PC-3 (cell line): ENCODE results near the gene NPW. TPM values are rescaled to one million over a fixed set of nuclear protein-coding genes. Genes with fewer than 3 reads are reported as not detected.
A peak's percentile ranks its signal among the peaks of the same experiment; 100 is the strongest.

Source experiments
- ATAC-seq: fragments of 200-7000 bp; cut with Tn5 transposase; 2 replicates; pipeline ENCODE4 v1.9.1; 2020; ENCODE audit warnings: mild to moderate bottlenecking, moderate library complexity
- BruUV-seq: library from RNA; stranded (reverse); fragments of 400-500 nt; replicated peaks from 2 replicates; lab custom pipeline; 2021; lab: Mats Ljungman, UMichigan
- CTCF ChIA-PET: fragments of 300-600 bp; sonication (Branson Sonifier 250); formaldehyde crosslinking; loops from one replicate; lab custom pipeline; 2022; ENCODE audit warnings: antibody characterized with exemption; lab: Charles Lee
- POLR2A ChIA-PET: fragments of 300-600 bp; sonication (Branson Sonifier 250); formaldehyde crosslinking; loops from one replicate; lab custom pipeline; 2022; ENCODE audit warnings: antibody characterized with exemption; ENCODE audit not compliant: unreplicated experiment; lab: Charles Lee
- DNase-seq: peaks from one replicate; pipeline ENCODE4 v3.0.0-alpha.2; 2015
- H2AFZ ChIP-seq: fragments of 300-600 bp; sonication (generic); 2 replicates; pipeline ENCODE4 v1.6.0; 2016; ENCODE audit warnings: antibody characterized with exemption, low read length
- H3F3A ChIP-seq: fragments of 300-600 bp; sonication (generic); one replicate; pipeline ENCODE4 v1.6.0; 2017; ENCODE audit warnings: antibody characterized with exemption, low read length, control low read depth, mild to moderate bottlenecking; ENCODE audit not compliant: unreplicated experiment
- H3K27ac ChIP-seq: fragments of 300-600 bp; sonication (generic); 2 replicates; pipeline ENCODE4 v1.5.1; 2016; ENCODE audit warnings: mild to moderate bottlenecking, low read length
- H3K27me3 ChIP-seq: fragments of 300-600 bp; sonication (generic); 2 replicates; pipeline ENCODE4 v1.6.1; 2016; ENCODE audit warnings: low read length, mixed read lengths
- H3K36me3 ChIP-seq: fragments of 300-600 bp; sonication (generic); 2 replicates; pipeline ENCODE4 v1.6.1; 2016; ENCODE audit warnings: low read depth, mixed run types, low read length, mixed read lengths
- H3K4me1 ChIP-seq: fragments of 300-600 bp; sonication (generic); 2 replicates; pipeline ENCODE4 v1.5.1; 2016; ENCODE audit warnings: low read length; ENCODE audit not compliant: insufficient read depth
- H3K4me2 ChIP-seq: fragments of 300-600 bp; sonication (generic); 2 replicates; pipeline ENCODE4 v1.6.0; 2016; ENCODE audit warnings: low read length
- H3K4me3 ChIP-seq: fragments of 300-600 bp; sonication (generic); 2 replicates; pipeline ENCODE4 v1.5.1; 2016; ENCODE audit warnings: mild to moderate bottlenecking, low read length, mixed read lengths
- H3K79me2 ChIP-seq: fragments of 300-600 bp; sonication (generic); 2 replicates; pipeline ENCODE4 v1.6.1; 2017; ENCODE audit warnings: low read length, mixed read lengths
- H3K9ac ChIP-seq: fragments of 300-600 bp; sonication (generic); 2 replicates; pipeline ENCODE4 v1.6.0; 2016; ENCODE audit warnings: mild to moderate bottlenecking, low read length
- H3K9me2 ChIP-seq: fragments of 300-600 bp; sonication (generic); replicated peaks from 2 replicates; pipeline ENCODE4 v1.6.1; 2016; ENCODE audit warnings: mixed run types, low read length, mixed read lengths
- H3K9me3 ChIP-seq: fragments of 300-600 bp; sonication (generic); 2 replicates; pipeline ENCODE4 v1.6.1; 2016; ENCODE audit warnings: low read length, mixed read lengths
- H4K20me1 ChIP-seq: fragments of 300-600 bp; sonication (generic); 2 replicates; pipeline ENCODE4 v1.6.1; 2016; ENCODE audit warnings: low read length, mixed read lengths
- EZH2 ChIP-seq: fragments of 300-600 bp; sonication (generic); IDR thresholded peaks from one replicate; pipeline ENCODE4 v1.6.1; 2017; ENCODE audit warnings: antibody characterized with exemption, mild to moderate bottlenecking, low read length; ENCODE audit not compliant: unreplicated experiment
- EZH2phosphoT487 ChIP-seq: fragments of 300-600 bp; sonication (generic); IDR thresholded peaks from 2 replicates; pipeline ENCODE4 v1.6.1; 2018; ENCODE audit warnings: mild to moderate bottlenecking, antibody characterized with exemption, low read length, borderline replicate concordance
- intact Hi-C: fragments of 100-400 bp; cut with micrococcal nuclease; formaldehyde crosslinking; loops from 2 replicates; pipeline ENCODE4 v1.9.0; 2023
- total RNA-seq: library from RNA; depleted of rRNA; stranded (reverse); fragments of >200 nt; gene quantifications from 2 replicates; pipeline ENCODE4 v1.2.3, GENCODE V29; 2014
- TF ChIP-seq, protein P1 (sequence below): fragments of 300-600 bp; sonication (generic); conservative IDR thresholded peaks from 2 replicates; pipeline ENCODE4 v1.5.1; 2017; ENCODE audit warnings: antibody characterized with exemption, low read depth, mild to moderate bottlenecking, low read length

NPW gene
- total RNA-seq, 1 experiment from 2014 or later: 3.8 TPM

- no peak overlapping the region for H3K27ac ChIP-seq
These were observed 13.3 kb upstream of the NPW start for GRCh38 chr16:2006317-2006716.

DNA sequence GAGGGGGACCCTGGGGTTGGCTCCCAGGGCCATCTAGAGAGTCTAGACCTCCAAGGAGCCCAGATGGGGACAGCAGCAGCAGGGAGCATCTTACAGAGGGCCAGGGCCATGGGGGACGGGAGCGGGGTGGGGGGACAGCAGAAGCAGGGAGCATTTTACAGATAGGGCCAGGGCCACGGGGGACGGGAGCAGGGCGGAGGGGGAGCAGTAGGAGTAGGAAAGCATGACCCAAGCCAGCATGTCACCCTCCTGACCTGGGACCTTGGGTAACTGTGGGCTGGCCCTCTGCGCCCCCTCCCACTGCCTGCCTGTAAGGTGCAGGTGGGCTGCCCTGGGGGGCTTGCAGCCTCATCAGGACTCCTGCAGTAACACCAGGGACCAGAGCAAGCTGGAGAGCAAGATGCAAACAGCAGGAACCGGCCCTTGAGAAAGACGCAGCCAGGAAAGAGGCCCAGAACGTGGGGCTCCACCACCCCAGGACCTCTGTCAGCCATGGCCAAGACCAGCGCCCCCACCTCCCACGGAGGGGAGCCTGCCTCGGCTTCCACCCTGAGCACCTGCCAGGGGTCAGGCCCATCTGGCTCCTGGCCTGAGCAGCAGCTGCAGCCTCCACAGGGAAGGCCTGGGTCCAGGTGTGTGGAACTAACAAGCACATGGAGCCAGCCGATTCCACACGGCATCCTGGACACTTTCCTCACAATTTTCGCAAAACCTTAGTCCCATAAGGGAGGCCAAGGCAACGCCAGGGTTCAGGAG, 12.3 kb upstream of the NPW start:
- peak overlapping the region; percentile 94 for H3K4me3 ChIP-seq
- H3K27me3 ChIP-seq: no peaks in the 10 kb centered on the region
- peaks cover 73% of the 10 kb centered on the region for H3K79me2 ChIP-seq
- H3F3A ChIP-seq: no peaks in the 10 kb centered on the region
- H3K9me3 ChIP-seq: no peaks in the 10 kb centered on the region
- ChIA-PET POLR2A (no interaction called here), CTCF (interaction anchor here (1.3 kb wide), 1 partner anchor 16 kb away, joined by 20 read pairs; no protein-coding TSS in a partner anchor)
- no TSS peak for BruUV-seq
- H3K27ac ChIP-seq: peak overlapping the region; percentile 64
- peak overlapping the region; percentile 91 for H3K4me2 ChIP-seq
- no peaks in the 10 kb centered on the region for H3K9me2 ChIP-seq
- ATAC-seq (no peak), DNase-seq (no peak)
- H3K36me3 ChIP-seq: peaks cover 3% of the 10 kb centered on the region; the same call in 1 of the 2 replicates
- H3K4me1 ChIP-seq: peaks cover 25% of the 10 kb centered on the region
- H2AFZ ChIP-seq: no peak overlapping the region
- intact Hi-C loops: no loop called here
- TF ChIP-seq EZH2 (no peak), EZH2phosphoT487 (no peak)
- TF ChIP-seq, protein P1, sequence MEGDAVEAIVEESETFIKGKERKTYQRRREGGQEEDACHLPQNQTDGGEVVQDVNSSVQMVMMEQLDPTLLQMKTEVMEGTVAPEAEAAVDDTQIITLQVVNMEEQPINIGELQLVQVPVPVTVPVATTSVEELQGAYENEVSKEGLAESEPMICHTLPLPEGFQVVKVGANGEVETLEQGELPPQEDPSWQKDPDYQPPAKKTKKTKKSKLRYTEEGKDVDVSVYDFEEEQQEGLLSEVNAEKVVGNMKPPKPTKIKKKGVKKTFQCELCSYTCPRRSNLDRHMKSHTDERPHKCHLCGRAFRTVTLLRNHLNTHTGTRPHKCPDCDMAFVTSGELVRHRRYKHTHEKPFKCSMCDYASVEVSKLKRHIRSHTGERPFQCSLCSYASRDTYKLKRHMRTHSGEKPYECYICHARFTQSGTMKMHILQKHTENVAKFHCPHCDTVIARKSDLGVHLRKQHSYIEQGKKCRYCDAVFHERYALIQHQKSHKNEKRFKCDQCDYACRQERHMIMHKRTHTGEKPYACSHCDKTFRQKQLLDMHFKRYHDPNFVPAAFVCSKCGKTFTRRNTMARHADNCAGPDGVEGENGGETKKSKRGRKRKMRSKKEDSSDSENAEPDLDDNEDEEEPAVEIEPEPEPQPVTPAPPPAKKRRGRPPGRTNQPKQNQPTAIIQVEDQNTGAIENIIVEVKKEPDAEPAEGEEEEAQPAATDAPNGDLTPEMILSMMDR: no peak
- peak overlapping the region; percentile 97 for H3K9ac ChIP-seq
- peaks cover 33% of the 10 kb centered on the region for H4K20me1 ChIP-seq

More at GRCh38 chr16:2006317-2006716, 13.3 kb upstream of the NPW start:
- Histone ChIP-seq H2AFZ (no peak overlapping the region), H3K9ac (no peak overlapping the region), H3K4me1 (peaks cover 25% of the 10 kb centered on the region), H3K9me2 (no peaks in the 10 kb centered on the region), H3K79me2 (peaks cover 73% of the 10 kb centered on the region), H3K4me3 (no peak overlapping the region), H3F3A (no peaks in the 10 kb centered on the region), H3K36me3 (peaks cover 3% of the 10 kb centered on the region; the same call in 1 of the 2 replicates), H3K27me3 (no peaks in the 10 kb centered on the region), H3K4me2 (no peak overlapping the region), H3K9me3 (no peaks in the 10 kb centered on the region), H4K20me1 (peaks cover 33% of the 10 kb centered on the region)
- no peak for ATAC-seq
- intact Hi-C loops: no loop called here
- no peak for DNase-seq
- ChIA-PET CTCF (no interaction called here), POLR2A (no interaction called here)
- no TSS peak for BruUV-seq
- TF ChIP-seq EZH2phosphoT487: no peak
- TF ChIP-seq, protein P1: no peak
- TF ChIP-seq EZH2: no peak
